ENCODE results near the gene SLC8B1. TPM values are rescaled to one million over a fixed set of nuclear protein-coding genes. Genes with fewer than 3 reads are reported as not detected.

The SLC8B1 gene
- polyA plus RNA-seq, 1 donor from 2014 or later = 1.1 TPM

- H3K9ac ChIP-seq (ENCODE audit: low read length) = no peak overlapping the region
- no peaks in the 10 kb centered on the region for H3K79me2 ChIP-seq (replicated peaks; ENCODE audit: insufficient read depth, low read length)
- H3K4me2 ChIP-seq (ENCODE audit: low read length) = no peak overlapping the region
- H3F3A ChIP-seq (ENCODE audit: insufficient read depth, low read length, poor library complexity, severe bottlenecking) = no peaks in the 10 kb centered on the region
- no peak overlapping the region for H2AFZ ChIP-seq (ENCODE audit: low read depth, low read length)
- H3K27me3 ChIP-seq (ENCODE audit: insufficient read depth, low read depth, low read length) = no peaks in the 10 kb centered on the region
- no peaks in the 10 kb centered on the region for H4K20me1 ChIP-seq (ENCODE audit: insufficient read depth)
- no peaks in the 10 kb centered on the region for H3K9me2 ChIP-seq (ENCODE audit: insufficient read depth, low read length)
- H3K27ac ChIP-seq (ENCODE audit: low read length) = no peak overlapping the region
- no peaks in the 10 kb centered on the region for H3K36me3 ChIP-seq (ENCODE audit: insufficient read depth, low read length)
- no peak for TF ChIP-seq EZH2 (IDR thresholded peaks at IDR 0.05; ENCODE audit: borderline replicate concordance, insufficient read depth, low read length, poor library complexity, severe bottlenecking)
- TF ChIP-seq MXI1 (conservative IDR thresholded peaks at IDR 0.05; ENCODE audit: poor library complexity, severe bottlenecking) = no peak
- TF ChIP-seq RAD21 (conservative IDR thresholded peaks at IDR 0.05) = no peak
- no peak for TF ChIP-seq REST (IDR thresholded peaks at IDR 0.05; ENCODE audit: borderline replicate concordance)
- TF ChIP-seq EP300 (conservative IDR thresholded peaks at IDR 0.05; ENCODE audit: poor library complexity, severe bottlenecking) = no peak
- no peak for TF ChIP-seq SMC3 (conservative IDR thresholded peaks at IDR 0.05; ENCODE audit: poor library complexity)
- no peak for TF ChIP-seq TAF1 (IDR thresholded peaks at IDR 0.05; ENCODE audit: low read depth)
- no peak for TF ChIP-seq CTCF (IDR thresholded peaks at IDR 0.05; ENCODE audit: poor library complexity, severe bottlenecking)
- H3K4me3 ChIP-seq (ENCODE audit: low read length) = no peak overlapping the region
- no peaks in the 10 kb centered on the region for H3K9me3 ChIP-seq (ENCODE audit: low read length)
Observed at GRCh38 chr12:113261847-113262470, 73.0 kb downstream of the SLC8B1 start.

- no peaks in the 10 kb centered on the region for H3F3A ChIP-seq (ENCODE audit: insufficient read depth, low read length, poor library complexity, severe bottlenecking)
- H4K20me1 ChIP-seq (ENCODE audit: insufficient read depth) = no peaks in the 10 kb centered on the region
- H3K9ac ChIP-seq (ENCODE audit: low read length) = no peak overlapping the region
- H3K79me2 ChIP-seq (replicated peaks; ENCODE audit: insufficient read depth, low read length) = no peaks in the 10 kb centered on the region
- no peaks in the 10 kb centered on the region for H3K27me3 ChIP-seq (ENCODE audit: insufficient read depth, low read depth, low read length)
- H3K9me3 ChIP-seq (ENCODE audit: low read length) = no peaks in the 10 kb centered on the region
- H3K9me2 ChIP-seq (ENCODE audit: insufficient read depth, low read length) = no peaks in the 10 kb centered on the region
- H3K27ac ChIP-seq (ENCODE audit: low read length) = no peak overlapping the region
- no peak overlapping the region for H3K4me3 ChIP-seq (ENCODE audit: low read length)
- H3K4me2 ChIP-seq (ENCODE audit: low read length) = no peak overlapping the region
- H2AFZ ChIP-seq (ENCODE audit: low read depth, low read length) = no peak overlapping the region
- TF ChIP-seq REST (IDR thresholded peaks at IDR 0.05; ENCODE audit: borderline replicate concordance) = no peak
- no peak for TF ChIP-seq CTCF (IDR thresholded peaks at IDR 0.05; ENCODE audit: poor library complexity, severe bottlenecking)
- no peak for TF ChIP-seq EP300 (conservative IDR thresholded peaks at IDR 0.05; ENCODE audit: poor library complexity, severe bottlenecking)
- TF ChIP-seq SMC3 (conservative IDR thresholded peaks at IDR 0.05; ENCODE audit: poor library complexity) = no peak
- TF ChIP-seq MXI1 (conservative IDR thresholded peaks at IDR 0.05; ENCODE audit: poor library complexity, severe bottlenecking) = no peak
- no peak for TF ChIP-seq EZH2 (IDR thresholded peaks at IDR 0.05; ENCODE audit: borderline replicate concordance, insufficient read depth, low read length, poor library complexity, severe bottlenecking)
- TF ChIP-seq RAD21 (conservative IDR thresholded peaks at IDR 0.05) = no peak
- TF ChIP-seq TAF1 (IDR thresholded peaks at IDR 0.05; ENCODE audit: low read depth) = no peak
- TF ChIP-seq POLR2AphosphoS5 (IDR thresholded peaks at IDR 0.05) = no peak
- H3K36me3 ChIP-seq (ENCODE audit: insufficient read depth, low read length) = no peaks in the 10 kb centered on the region
Observed at GRCh38 chr12:113260636-113261300, 74.1 kb downstream of the SLC8B1 start.

Measured in neural cell (in vitro differentiated cells).